IMR-90 (cell line): Measurements from ENCODE around the gene INPP5A. TPM values are rescaled to one million over a fixed set of nuclear protein-coding genes. Genes with fewer than 3 reads are reported as not detected.

Experiments
- ATAC-seq: fragments of 200-7000 bp; cut with Tn5 transposase; 2 replicates; pipeline ENCODE4 v1.9.1; 2020; ENCODE audit warnings: low read depth, mild to moderate bottlenecking, moderate library complexity
- BruUV-seq: library from RNA; stranded (reverse); fragments of 400-500 nt; replicated peaks from 2 replicates; lab custom pipeline; 2021; lab: Mats Ljungman, UMichigan
- CTCF ChIA-PET: fragments of 300-600 bp; formaldehyde crosslinking; extraction: SDS; loops from one replicate; lab custom pipeline; 2021; ENCODE audit warnings: antibody characterized with exemption; lab: Yijun Ruan, JAX
- POLR2A ChIA-PET: fragments of 300-600 bp; sonication (Branson Sonifier 250); formaldehyde crosslinking; loops from one replicate; lab custom pipeline; 2022; ENCODE audit warnings: antibody characterized with exemption; ENCODE audit not compliant: unreplicated experiment; lab: Charles Lee
- DNase-seq: peaks from one replicate; pipeline ENCODE4 v3.0.0; 2013
- H2AFZ ChIP-seq: replicated peaks from 2 replicates; pipeline ENCODE3; 2013; ENCODE audit warnings: low read length, mild to moderate bottlenecking; ENCODE audit not compliant: poor library complexity
- H2AK5ac ChIP-seq: 2 replicates; pipeline ENCODE4 v1.6.1; 2013; ENCODE audit warnings: low read depth, low read length, inconsistent platforms
- H2AK9ac ChIP-seq: replicated peaks from 2 replicates; pipeline ENCODE3; 2013; ENCODE audit warnings: mild to moderate bottlenecking, low read depth, low read length, moderate library complexity; ENCODE audit not compliant: poor library complexity
- H2BK120ac ChIP-seq: 2 replicates; pipeline ENCODE4 v1.6.1; 2013; ENCODE audit warnings: low read depth, low read length, inconsistent platforms
- H2BK15ac ChIP-seq: 3 replicates; pipeline ENCODE4 v1.6.1; 2013; ENCODE audit warnings: low read depth, low read length, inconsistent platforms
- H2BK20ac ChIP-seq: 2 replicates; pipeline ENCODE4 v1.6.1; 2013; ENCODE audit warnings: low read depth, mild to moderate bottlenecking, inconsistent platforms, low read length, moderate library complexity
- H2BK5ac ChIP-seq: 2 replicates; pipeline ENCODE4 v1.6.1; 2013; ENCODE audit warnings: mild to moderate bottlenecking, low read depth, low read length, inconsistent platforms; ENCODE audit not compliant: poor library complexity, severe bottlenecking
- H3K14ac ChIP-seq: replicated peaks from 2 replicates; pipeline ENCODE4 v1.6.1; 2013; ENCODE audit warnings: low read depth, low read length, inconsistent platforms
- H3K18ac ChIP-seq: 2 replicates; pipeline ENCODE4 v1.6.1; 2013; ENCODE audit warnings: low read depth, low read length, control low read depth
- H3K23ac ChIP-seq: 2 replicates; pipeline ENCODE4 v1.6.1; 2013; ENCODE audit warnings: low read depth, low read length, inconsistent platforms
- H3K27ac ChIP-seq: 2 replicates; pipeline ENCODE4 v1.5.1; 2013; ENCODE audit warnings: mild to moderate bottlenecking, control low read depth, low read length; ENCODE audit not compliant: insufficient read depth
- H3K27me3 ChIP-seq: 2 replicates; pipeline ENCODE4 v1.6.1; 2013; ENCODE audit warnings: low read length; ENCODE audit not compliant: control insufficient read depth, insufficient read depth
- H3K36me3 ChIP-seq: 2 replicates; pipeline ENCODE4 v1.6.1; 2013; ENCODE audit warnings: low read length, mixed read lengths; ENCODE audit not compliant: control insufficient read depth, insufficient read depth
- H3K4ac ChIP-seq: 2 replicates; pipeline ENCODE4 v1.6.1; 2013; ENCODE audit warnings: low read depth, low read length, inconsistent platforms
- H3K4me1 ChIP-seq: 2 replicates; pipeline ENCODE4 v1.6.1; 2013; ENCODE audit warnings: low read length, mixed read lengths; ENCODE audit not compliant: control insufficient read depth, insufficient read depth
- H3K4me2 ChIP-seq: 2 replicates; pipeline ENCODE4 v1.6.1; 2013; ENCODE audit warnings: low read depth, mild to moderate bottlenecking, control low read depth, low read length, moderate library complexity
- H3K4me3 ChIP-seq: 2 replicates; pipeline ENCODE4 v1.5.1; 2013; ENCODE audit warnings: low read depth, mild to moderate bottlenecking, control low read depth, low read length, moderate library complexity; ENCODE audit not compliant: insufficient read depth
- H3K56ac ChIP-seq: 2 replicates; pipeline ENCODE4 v1.6.1; 2013; ENCODE audit warnings: low read length, inconsistent platforms; ENCODE audit not compliant: insufficient read depth; ENCODE audit errors: extremely low read depth
- H3K79me1 ChIP-seq, 2 experiments: 2 replicates each; pipeline ENCODE4 v1.6.1; 2013; ENCODE audit warnings: low read length in 2 of 2, inconsistent platforms in 1 of 2, low read depth in 1 of 2
- H3K9ac ChIP-seq: 2 replicates; pipeline ENCODE4 v1.6.1; 2013; ENCODE audit warnings: low read depth, low read length, control low read depth
- H3K9me1 ChIP-seq: 2 replicates; pipeline ENCODE4 v1.6.1; 2013; ENCODE audit warnings: low read length, inconsistent platforms; ENCODE audit not compliant: insufficient read depth
- H3K9me3 ChIP-seq: 2 replicates; pipeline ENCODE4 v1.6.1; 2013; ENCODE audit warnings: low read length; ENCODE audit not compliant: control insufficient read depth, insufficient read depth
- H4K20me1 ChIP-seq: 2 replicates; pipeline ENCODE4 v1.6.1; 2013; ENCODE audit warnings: low read length, inconsistent platforms; ENCODE audit not compliant: insufficient read depth
- H4K5ac ChIP-seq: 2 replicates; pipeline ENCODE4 v1.6.1; 2013; ENCODE audit warnings: mild to moderate bottlenecking, low read depth, low read length, control low read depth
- H4K8ac ChIP-seq, 2 experiments: 2 replicates each; pipeline ENCODE4 v1.6.1; 2013; ENCODE audit warnings: low read depth in 2 of 2, low read length in 2 of 2, control low read depth in 1 of 2, inconsistent platforms in 1 of 2
- H4K91ac ChIP-seq: 2 replicates; pipeline ENCODE4 v1.6.1; 2013; ENCODE audit warnings: low read depth, low read length, inconsistent platforms; ENCODE audit not compliant: insufficient read depth
- BHLHE40 ChIP-seq: fragments of 150-350 bp; IDR thresholded peaks from 2 replicates; pipeline ENCODE4 v1.6.1; 2016; ENCODE audit warnings: mild to moderate bottlenecking, low read depth, low read length
- CEBPB ChIP-seq: IDR thresholded peaks from 2 replicates; pipeline ENCODE4 v1.6.1; 2012; ENCODE audit warnings: low read depth, low read length, improper control_type of control experiment
- CHD1 ChIP-seq: IDR thresholded peaks from 2 replicates; pipeline ENCODE4 v1.6.1; 2012; ENCODE audit warnings: low read depth, low read length, improper control_type of control experiment
- FOS ChIP-seq: fragments of 150-350 bp; IDR thresholded peaks from 2 replicates; pipeline ENCODE4 v1.6.1; 2016; ENCODE audit warnings: low read depth, low read length
- MAFK ChIP-seq: IDR thresholded peaks from 2 replicates; pipeline ENCODE4 v1.6.1; 2012; ENCODE audit warnings: low read depth, low read length, improper control_type of control experiment
- MAZ ChIP-seq: IDR thresholded peaks from 2 replicates; pipeline ENCODE4 v1.6.1; 2012; ENCODE audit warnings: low read depth, mild to moderate bottlenecking, low read length, improper control_type of control experiment, moderate library complexity, borderline replicate concordance
- MXI1 ChIP-seq: IDR thresholded peaks from 2 replicates; pipeline ENCODE4 v1.6.1; 2012; ENCODE audit warnings: low read depth, mild to moderate bottlenecking, low read length, moderate library complexity, borderline replicate concordance
- NFE2L2 ChIP-seq: fragments of 150-350 bp; IDR thresholded peaks from 2 replicates; pipeline ENCODE4 v1.6.1; 2016; ENCODE audit warnings: low read depth, mild to moderate bottlenecking, low read length
- POLR2A ChIP-seq: IDR thresholded peaks from 2 replicates; pipeline ENCODE4 v1.6.1; 2012; ENCODE audit warnings: mild to moderate bottlenecking, low read depth, low read length
- RAD21 ChIP-seq: IDR thresholded peaks from 2 replicates; pipeline ENCODE4 v1.6.1; 2012; ENCODE audit warnings: low read length, improper control_type of control experiment
- RCOR1 ChIP-seq: IDR thresholded peaks from 2 replicates; pipeline ENCODE4 v1.6.1; 2012; ENCODE audit warnings: mild to moderate bottlenecking, low read length, improper control_type of control experiment; ENCODE audit not compliant: insufficient replicate concordance
- RFX5 ChIP-seq: IDR thresholded peaks from 2 replicates; pipeline ENCODE4 v1.8.0; 2012; ENCODE audit warnings: low read depth, mild to moderate bottlenecking, low read length, moderate library complexity
- SMC3 ChIP-seq: fragments of 150-350 bp; IDR thresholded peaks from 2 replicates; pipeline ENCODE4 v1.6.1; 2016; ENCODE audit warnings: low read depth, mild to moderate bottlenecking, antibody characterized with exemption, low read length, moderate library complexity
- USF2 ChIP-seq: fragments of 150-350 bp; IDR thresholded peaks from 2 replicates; pipeline ENCODE4 v1.6.1; 2017; ENCODE audit warnings: mild to moderate bottlenecking, antibody characterized with exemption, low read length, low read depth
- WGBS, 2 experiments: methylation state at CpG; one replicate each; pipeline versions ENCODE4 v1.1.5 to v1.1.7; 2013; ENCODE audit warnings: missing lambda C conversion rate in 2 of 2; ENCODE audit not compliant: insufficient read length in 1 of 2; ENCODE audit errors: extremely low coverage in 2 of 2; 5-methylcytosine and 5-hydroxymethylcytosine counted together
- dilution Hi-C: fragments of 300-500 bp; cut with HindIII; formaldehyde crosslinking; loops from one replicate; pipeline ENCODE4 v1.14.3; 2018; ENCODE audit warnings: low sequenced_read_pairs; ENCODE audit not compliant: unreplicated experiment
- in situ Hi-C: fragments of 300-500 bp; cut with MboI; formaldehyde crosslinking; loops from 3 replicates; pipeline ENCODE4 v1.14.3; 2019; ENCODE audit warnings: low sequenced_read_pairs, inconsistent platforms, mixed read lengths
- intact Hi-C: fragments of 100-400 bp; cut with micrococcal nuclease; formaldehyde crosslinking; loops from 2 replicates; pipeline ENCODE4 v1.10.0; 2022
- polyA plus RNA-seq, 3 experiments: library from polyadenylated mRNA; depleted of rRNA; stranded (reverse); fragments of >200 nt; gene quantifications; 2 replicates each; pipeline ENCODE4 v1.2.3, GENCODE V29; 2012; ENCODE audit warnings: low replicate concordance in 1 of 3
- total RNA-seq: library from RNA; depleted of rRNA; stranded (reverse); fragments of >200 nt; gene quantifications from 2 replicates; pipeline ENCODE4 v1.2.3, GENCODE V29; 2012
- TF ChIP-seq, protein P1 (sequence below): conservative IDR thresholded peaks from 2 replicates; pipeline ENCODE4 v1.5.1; 2012; ENCODE audit warnings: mild to moderate bottlenecking, low read depth, low read length, improper control_type of control experiment

INPP5A gene
- total and polyA plus RNA-seq, 2 of the 4 experiments (the other 2 are of a cell fraction), result 21.4 to 36.7 TPM

GRCh38 chr10:132708441-132708840 is 170.9 kb downstream of the INPP5A start:
- H3K79me1 ChIP-seq, result peaks cover 0 to 7% of the 10 kb centered on the region in 2 experiments; a peak in 3 of 4 replicates
- H3K14ac ChIP-seq, result no peak overlapping the region
- H2BK20ac ChIP-seq, result no peak overlapping the region
- no peak overlapping the region for H3K4ac ChIP-seq
- TF ChIP-seq POLR2A (no peak), MAZ (no peak), RFX5 (no peak), RCOR1 (no peak), RAD21 (no peak), FOS (no peak), NFE2L2 (no peak), USF2 (no peak), SMC3 (no peak), BHLHE40 (no peak), MXI1 (no peak), CEBPB (no peak), MAFK (no peak), CHD1 (no peak)
- TF ChIP-seq, protein P1, sequence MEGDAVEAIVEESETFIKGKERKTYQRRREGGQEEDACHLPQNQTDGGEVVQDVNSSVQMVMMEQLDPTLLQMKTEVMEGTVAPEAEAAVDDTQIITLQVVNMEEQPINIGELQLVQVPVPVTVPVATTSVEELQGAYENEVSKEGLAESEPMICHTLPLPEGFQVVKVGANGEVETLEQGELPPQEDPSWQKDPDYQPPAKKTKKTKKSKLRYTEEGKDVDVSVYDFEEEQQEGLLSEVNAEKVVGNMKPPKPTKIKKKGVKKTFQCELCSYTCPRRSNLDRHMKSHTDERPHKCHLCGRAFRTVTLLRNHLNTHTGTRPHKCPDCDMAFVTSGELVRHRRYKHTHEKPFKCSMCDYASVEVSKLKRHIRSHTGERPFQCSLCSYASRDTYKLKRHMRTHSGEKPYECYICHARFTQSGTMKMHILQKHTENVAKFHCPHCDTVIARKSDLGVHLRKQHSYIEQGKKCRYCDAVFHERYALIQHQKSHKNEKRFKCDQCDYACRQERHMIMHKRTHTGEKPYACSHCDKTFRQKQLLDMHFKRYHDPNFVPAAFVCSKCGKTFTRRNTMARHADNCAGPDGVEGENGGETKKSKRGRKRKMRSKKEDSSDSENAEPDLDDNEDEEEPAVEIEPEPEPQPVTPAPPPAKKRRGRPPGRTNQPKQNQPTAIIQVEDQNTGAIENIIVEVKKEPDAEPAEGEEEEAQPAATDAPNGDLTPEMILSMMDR, result no peak
- no peak overlapping the region for H3K9ac ChIP-seq
- H3K23ac ChIP-seq, result no peak overlapping the region
- POLR2A ChIA-PET, result no interaction called here
- no peak overlapping the region for H2AK5ac ChIP-seq
- 86% methylated on average over 14 of the region's 15 CpGs; no CpG with 5 or more reads in 1 of the 2 experiments for WGBS, 2 experiments
- no peak overlapping the region for H2AFZ ChIP-seq
- H3K9me3 ChIP-seq, result peaks cover 13% of the 10 kb centered on the region; the same call in 1 of the 2 replicates
- H3K4me2 ChIP-seq, result no peak overlapping the region
- no peaks in the 10 kb centered on the region for H3K27me3 ChIP-seq
- H3K9me1 ChIP-seq, result peaks cover 11% of the 10 kb centered on the region
- no peaks in the 10 kb centered on the region for H4K20me1 ChIP-seq
- no peaks in the 10 kb centered on the region for H3K4me1 ChIP-seq
- dilution Hi-C loops, result no loop called here
- H4K91ac ChIP-seq, result no peak overlapping the region
- H3K56ac ChIP-seq, result no peak overlapping the region
- H2AK9ac ChIP-seq, result no peak overlapping the region
- H3K36me3 ChIP-seq, result peaks cover 6% of the 10 kb centered on the region; the same call in 1 of the 2 replicates
- intact Hi-C loops, result no loop called here
- no peak overlapping the region for H2BK15ac ChIP-seq
- H4K5ac ChIP-seq, result no peak overlapping the region
- ATAC-seq, result no peak
- H3K27ac ChIP-seq, result no peak overlapping the region
- CTCF ChIA-PET, result no interaction called here
- no peak for DNase-seq
- BruUV-seq, result no TSS peak
- no peak overlapping the region for H4K8ac ChIP-seq
- no peak overlapping the region for H3K18ac ChIP-seq
- H2BK5ac ChIP-seq, result no peak overlapping the region
- H3K4me3 ChIP-seq, result no peak overlapping the region
- no peak overlapping the region for H2BK120ac ChIP-seq
- in situ Hi-C loops, result no loop called here
